Lower leg skin (tissue), 4 donors: ENCODE results near the gene LRP5. TPM values are rescaled to one million over a fixed set of nuclear protein-coding genes. Genes with fewer than 3 reads are reported as not detected.
"Not testable (repeated sequence)": the region's sequence is repeated elsewhere in the genome, so short reads cannot be mapped to it uniquely, and the experiment has no call there.

Experiments
- DNase-seq, 2 donors: peaks; one replicate each; pipeline ENCODE4 v3.0.0-alpha.2; 2019; ENCODE audit warnings: low spot score in 2 of 2
- H3K4me3 ChIP-seq: fragments of 200-600 bp; sonication (generic); 2 replicates; pipeline ENCODE4 v1.5.1; 2017; ENCODE audit warnings: mild to moderate bottlenecking, low read depth; ENCODE audit not compliant: poor library complexity, severe bottlenecking
- CTCF ChIP-seq, 3 donors: fragments of 450-650 bp; IDR thresholded peaks; one replicate each; pipeline ENCODE4 v1.5.1; 2016; ENCODE audit warnings: antibody characterized with exemption in 3 of 3, mild to moderate bottlenecking in 3 of 3, moderate library complexity in 2 of 3
- POLR2A ChIP-seq, 2 donors: fragments of 450-650 bp; IDR thresholded peaks; one replicate each; pipeline ENCODE4 v1.6.1; 2016 to 2017; ENCODE audit warnings: antibody characterized with exemption in 2 of 2, mild to moderate bottlenecking in 1 of 2, moderate library complexity in 1 of 2
- WGBS, 2 donors: methylation state at CpG; one replicate each; pipeline ENCODE4 v1.1.5; 2018; 5-methylcytosine and 5-hydroxymethylcytosine counted together
- intact Hi-C: fragments of 100-400 bp; cut with DNase I; formaldehyde crosslinking; loops from one replicate; pipeline ENCODE4 v1.15.0; 2023; ENCODE audit warnings: low total_unique reads
- total RNA-seq, 4 donors: library from RNA; depleted of rRNA; stranded (reverse); fragments of >200 nt; gene quantifications; one replicate each; pipeline ENCODE4 v1.1.0, GENCODE V29; 2016

Gene LRP5
- total RNA-seq, 4 donors from 2014 or later = 25.0 to 53.5 (median 29.3) TPM

DNA sequence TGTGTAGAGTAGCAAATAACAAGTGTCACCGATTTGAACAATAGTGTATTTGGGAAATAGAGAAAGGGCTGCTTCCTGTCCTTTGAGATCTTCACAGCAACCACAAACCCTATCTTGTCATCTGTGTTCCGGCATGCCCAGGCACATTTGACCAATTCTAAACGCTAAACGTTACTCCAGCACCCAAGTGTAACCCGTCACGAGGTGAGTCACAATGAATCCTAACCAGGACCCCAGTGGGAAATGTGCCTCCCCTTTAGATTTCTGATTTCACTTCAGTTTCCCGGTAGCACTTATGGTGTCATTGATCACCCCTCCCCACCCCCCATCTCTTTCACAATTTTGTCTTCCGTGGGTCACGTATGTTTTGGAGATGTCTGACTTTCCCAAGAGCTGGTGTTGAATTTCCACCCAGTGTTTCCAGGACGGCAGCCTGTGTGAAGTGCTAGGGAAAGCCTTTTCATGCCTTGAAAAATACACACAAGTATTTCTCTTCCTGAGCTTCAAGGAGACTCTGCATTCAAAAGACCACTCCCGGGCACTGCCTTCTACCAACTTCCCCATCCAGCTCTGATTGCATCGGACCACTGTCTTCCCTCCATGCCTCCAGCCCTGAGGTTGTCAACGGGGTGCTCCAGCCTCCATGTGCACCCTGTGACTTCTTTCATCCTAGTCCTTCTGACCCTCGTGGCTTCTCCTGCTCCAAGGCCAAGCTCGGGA lies 30.1 kb upstream of the LRP5 start:
- WGBS, 2 donors = 50% methylated on average over 15 of the region's 15 CpGs
- TF ChIP-seq CTCF (IDR thresholded peaks at IDR 0.05) = no peak
- TF ChIP-seq POLR2A (IDR thresholded peaks at IDR 0.05) = no peak
- no peak overlapping the region for H3K4me3 ChIP-seq
- intact Hi-C loops = no loop called here
- DNase-seq = peak in 1 of 2 donors; percentile 70

DNA sequence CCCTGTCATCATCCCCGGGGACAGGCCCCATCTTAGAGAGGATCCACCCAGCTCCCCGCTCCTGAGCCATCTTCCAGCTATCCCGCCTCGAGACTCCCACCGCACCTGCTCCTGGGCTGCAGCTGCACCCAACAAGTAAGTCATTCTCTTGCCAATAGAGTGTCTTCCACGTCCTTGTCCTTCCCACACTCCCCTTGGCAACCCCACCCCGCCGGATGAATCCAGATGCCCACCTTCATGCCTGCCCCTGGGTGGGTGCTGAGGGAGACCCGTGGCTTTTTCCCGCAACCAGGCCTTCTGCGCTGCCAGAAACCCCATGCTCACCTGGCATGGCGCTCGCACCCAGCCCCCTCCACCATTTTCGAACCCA lies 29.5 kb upstream of the LRP5 start:
- intact Hi-C loops = no loop called here
- TF ChIP-seq CTCF (IDR thresholded peaks at IDR 0.05) (no peak), POLR2A (IDR thresholded peaks at IDR 0.05) (no peak)
- H3K4me3 ChIP-seq = no peak overlapping the region
- DNase-seq = peak in 1 of 2 donors; percentile 80
- 94 to 97% methylated on average over 14 of the region's 14 CpGs for WGBS, 2 donors

DNA sequence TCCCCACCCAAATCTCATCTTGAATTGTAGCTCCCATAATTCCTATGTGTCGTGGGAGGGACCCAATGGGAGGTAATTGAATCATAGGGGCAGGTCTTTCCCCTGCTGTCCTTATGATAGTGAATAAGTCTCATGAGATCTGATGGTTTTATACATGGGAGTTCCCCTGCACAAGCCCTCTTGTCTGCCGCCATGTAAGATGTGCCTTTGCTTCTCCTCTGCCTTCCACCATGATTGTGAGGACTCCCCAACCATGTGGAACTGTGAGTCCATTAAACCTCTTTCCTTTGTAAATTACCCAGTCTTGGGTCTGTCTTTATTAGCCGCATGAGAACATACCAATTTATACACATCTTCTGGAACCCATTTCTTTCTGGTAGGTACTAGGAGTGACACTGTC lies 27.8 kb upstream of the LRP5 start:
- H3K4me3 ChIP-seq, intact Hi-C loops, DNase-seq: not testable (repeated sequence)
- 94 to 97% methylated on average over 3 of the region's 3 CpGs for WGBS, 2 donors

DNA sequence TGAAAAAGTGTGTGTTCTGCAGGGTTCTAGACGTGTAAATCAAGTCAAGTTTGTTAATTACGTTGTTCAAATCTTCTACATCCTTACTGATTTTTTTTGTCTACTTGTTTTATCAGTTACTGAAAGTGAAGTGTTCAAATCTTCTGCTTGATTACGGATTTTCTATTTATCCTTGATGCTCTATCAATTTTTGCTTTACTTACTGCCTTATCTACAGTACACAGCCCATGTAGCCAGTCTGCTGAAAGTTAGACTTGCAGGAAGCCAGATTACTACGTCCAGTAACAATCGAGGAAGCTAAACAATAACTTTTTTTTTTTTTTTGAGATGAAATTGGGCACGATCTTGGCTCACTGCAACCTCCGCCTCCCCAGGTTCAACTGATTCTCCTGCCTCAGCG lies 25.0 kb upstream of the LRP5 start:
- intact Hi-C loops = no loop called here
- WGBS, 2 donors = 82 to 88% methylated on average over 8 of the region's 8 CpGs

DNA sequence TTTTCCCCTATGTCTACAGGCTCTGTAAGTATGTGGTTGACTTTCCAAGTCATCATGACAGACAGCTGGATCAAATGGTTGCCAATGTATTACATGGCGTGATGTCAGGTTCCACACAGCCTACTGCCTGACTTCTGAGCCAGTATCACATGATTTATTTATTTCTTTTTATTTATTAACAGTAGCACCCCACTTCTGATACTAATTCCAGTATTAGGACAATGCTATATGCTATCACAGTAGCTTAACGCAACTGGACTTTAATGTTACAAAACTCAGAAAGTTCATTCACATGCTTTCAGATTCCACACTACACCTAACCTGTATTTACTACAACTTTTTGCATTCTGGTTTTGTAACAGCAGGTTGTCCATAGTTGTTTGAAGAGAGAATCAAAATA lies 22.9 kb upstream of the LRP5 start:
- intact Hi-C loops = no loop called here
- TF ChIP-seq POLR2A (IDR thresholded peaks at IDR 0.05) = no peak
- no peak for TF ChIP-seq CTCF (IDR thresholded peaks at IDR 0.05)
- WGBS, 2 donors = 96 to 97% methylated on average over 2 of the region's 2 CpGs
- DNase-seq = no peak
- H3K4me3 ChIP-seq = no peak overlapping the region

More for the DNA sequence above, 25.0 kb upstream of the LRP5 start:
- no peak overlapping the region for H3K4me3 ChIP-seq
- TF ChIP-seq CTCF (IDR thresholded peaks at IDR 0.05) (no peak), POLR2A (IDR thresholded peaks at IDR 0.05) (no peak)
- DNase-seq = no peak

DNA sequence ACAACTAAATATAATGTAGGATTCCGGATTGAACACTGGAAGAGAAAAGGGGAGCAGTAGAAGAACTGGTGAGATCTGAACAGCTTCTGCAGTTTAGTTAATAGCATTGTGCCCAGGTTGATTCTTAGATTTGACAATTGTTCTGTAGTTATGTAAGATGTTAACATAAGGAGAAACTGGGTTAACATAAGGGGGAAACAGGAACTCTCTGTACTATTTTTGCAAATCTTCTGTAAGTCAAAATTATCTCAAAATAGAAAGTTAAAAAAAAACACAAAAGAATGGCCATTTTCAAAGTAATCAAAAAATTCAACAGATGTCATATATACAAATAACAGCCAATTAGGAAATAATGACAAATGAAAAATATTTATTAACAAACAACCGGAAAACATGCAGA lies 18.7 kb upstream of the LRP5 start:
- no peak for DNase-seq
- 75 to 84% methylated on average over 2 of the region's 2 CpGs for WGBS, 2 donors
- no peak overlapping the region for H3K4me3 ChIP-seq
- TF ChIP-seq POLR2A (IDR thresholded peaks at IDR 0.05) (no peak), CTCF (IDR thresholded peaks at IDR 0.05) (no peak)
- intact Hi-C loops = no loop called here
